Measurements from ENCODE around the gene BIN1.

The BIN1 gene, protein sequence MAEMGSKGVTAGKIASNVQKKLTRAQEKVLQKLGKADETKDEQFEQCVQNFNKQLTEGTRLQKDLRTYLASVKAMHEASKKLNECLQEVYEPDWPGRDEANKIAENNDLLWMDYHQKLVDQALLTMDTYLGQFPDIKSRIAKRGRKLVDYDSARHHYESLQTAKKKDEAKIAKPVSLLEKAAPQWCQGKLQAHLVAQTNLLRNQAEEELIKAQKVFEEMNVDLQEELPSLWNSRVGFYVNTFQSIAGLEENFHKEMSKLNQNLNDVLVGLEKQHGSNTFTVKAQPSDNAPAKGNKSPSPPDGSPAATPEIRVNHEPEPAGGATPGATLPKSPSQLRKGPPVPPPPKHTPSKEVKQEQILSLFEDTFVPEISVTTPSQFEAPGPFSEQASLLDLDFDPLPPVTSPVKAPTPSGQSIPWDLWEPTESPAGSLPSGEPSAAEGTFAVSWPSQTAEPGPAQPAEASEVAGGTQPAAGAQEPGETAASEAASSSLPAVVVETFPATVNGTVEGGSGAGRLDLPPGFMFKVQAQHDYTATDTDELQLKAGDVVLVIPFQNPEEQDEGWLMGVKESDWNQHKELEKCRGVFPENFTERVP

DNA sequence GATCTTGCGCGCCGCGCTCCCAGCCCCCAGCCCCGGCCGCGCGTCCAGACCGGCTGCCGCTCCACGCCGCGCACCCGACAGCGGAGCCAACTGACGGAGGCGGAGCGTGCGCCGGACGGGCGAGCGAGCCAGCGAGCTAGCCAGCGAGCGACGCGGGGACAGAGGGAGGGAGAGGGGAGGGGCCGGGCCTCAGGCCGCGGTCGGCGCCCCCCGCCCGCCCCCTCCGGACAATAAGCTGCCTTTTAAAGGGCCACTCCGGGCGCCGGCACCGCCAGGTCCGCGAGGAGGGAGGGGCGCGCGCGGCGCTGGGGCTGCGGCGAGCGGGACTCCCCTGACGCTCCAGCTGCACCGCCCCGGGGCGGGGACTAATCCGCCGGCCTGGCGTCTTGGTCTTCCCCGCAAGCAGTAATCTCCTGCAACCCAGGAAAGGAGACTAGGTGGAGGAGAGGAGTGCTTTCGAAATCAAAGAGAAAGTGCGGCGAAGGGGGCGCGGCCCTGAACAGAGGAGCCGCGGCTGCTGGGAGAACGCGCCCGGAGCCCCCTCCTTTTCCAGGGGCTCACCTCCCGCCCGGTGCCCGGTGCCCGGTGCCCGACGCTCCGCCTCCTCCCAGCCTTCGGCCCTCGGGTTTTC is at the start of gene BIN1:
Gene BIN1, minus strand, starts transcription at position 164 of the 631 bp plus-strand sequence. CDS start 211 bp downstream, outside the sequence.
- peak; percentile 93 for DNase-seq (ENCODE audit: low spot score)

DNA sequence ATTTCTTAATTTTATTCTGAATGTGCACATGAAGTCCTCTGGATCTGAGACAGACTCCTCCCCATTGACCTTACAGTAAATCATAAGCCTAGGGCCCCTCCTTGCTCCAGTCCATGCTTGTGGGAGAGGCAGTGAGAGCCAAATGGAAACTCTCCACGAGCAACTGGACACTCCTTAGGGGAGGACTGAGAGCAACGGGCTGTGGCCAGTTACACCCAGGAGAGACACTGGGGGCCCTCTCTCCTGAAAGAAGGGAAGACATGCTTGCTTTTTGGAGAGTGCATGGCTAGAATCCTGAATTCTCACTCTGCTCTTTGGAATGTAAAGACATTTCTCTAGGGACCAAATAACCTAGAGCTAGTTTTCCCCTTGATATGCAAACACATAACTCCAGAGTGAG is 49.0 kb upstream of the BIN1 start:
- DNase-seq (ENCODE audit: low spot score), result no peak

DNA sequence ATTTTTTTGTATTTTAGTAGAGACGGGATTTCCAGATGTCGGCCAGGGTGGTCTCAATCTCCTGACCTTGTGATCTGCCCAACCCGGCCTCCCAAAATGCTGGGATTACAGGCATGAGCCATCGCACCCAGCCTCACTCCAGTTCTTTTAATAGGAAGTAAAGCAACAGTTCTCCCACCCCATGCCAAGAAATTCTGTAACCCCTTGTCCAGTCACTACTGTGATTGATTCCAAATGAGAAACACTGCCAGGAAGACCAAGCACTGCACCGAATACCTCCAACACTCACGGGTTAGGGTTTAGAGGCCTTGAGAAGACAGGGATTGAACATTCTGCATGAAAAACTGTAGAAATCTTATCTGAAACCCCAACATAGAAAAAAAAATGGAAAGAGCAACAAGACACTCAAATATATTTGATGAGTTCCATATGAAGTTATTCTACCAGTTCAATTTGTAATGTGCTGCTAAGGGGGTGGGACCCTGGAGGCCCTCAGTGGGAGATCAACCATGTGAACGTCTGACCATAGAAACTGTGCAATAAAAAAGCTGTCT is 48.2 kb upstream of the BIN1 start:
- DNase-seq (ENCODE audit: low spot score), result no peak

DNA sequence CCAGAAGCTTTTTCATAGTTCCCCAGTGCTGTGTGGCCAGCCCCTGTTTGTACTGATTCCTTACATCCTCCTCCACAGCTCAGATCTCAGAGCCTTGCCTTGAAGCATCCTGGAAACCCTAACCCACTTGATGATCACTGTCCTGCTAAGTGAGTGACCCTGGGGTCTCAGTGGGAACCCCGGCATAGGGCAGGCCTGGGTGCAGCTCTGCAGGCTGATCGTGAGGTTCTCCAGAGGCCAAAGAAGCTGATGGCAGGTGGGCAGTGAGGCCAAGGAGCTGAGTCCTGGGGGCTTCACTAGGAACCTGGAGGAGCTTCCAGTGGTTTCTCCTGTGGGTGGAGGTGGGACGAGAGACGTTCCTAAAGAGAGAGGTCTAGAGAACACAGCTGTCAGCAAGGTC is 47.4 kb upstream of the BIN1 start:
- no peak for DNase-seq (ENCODE audit: low spot score)

DNA sequence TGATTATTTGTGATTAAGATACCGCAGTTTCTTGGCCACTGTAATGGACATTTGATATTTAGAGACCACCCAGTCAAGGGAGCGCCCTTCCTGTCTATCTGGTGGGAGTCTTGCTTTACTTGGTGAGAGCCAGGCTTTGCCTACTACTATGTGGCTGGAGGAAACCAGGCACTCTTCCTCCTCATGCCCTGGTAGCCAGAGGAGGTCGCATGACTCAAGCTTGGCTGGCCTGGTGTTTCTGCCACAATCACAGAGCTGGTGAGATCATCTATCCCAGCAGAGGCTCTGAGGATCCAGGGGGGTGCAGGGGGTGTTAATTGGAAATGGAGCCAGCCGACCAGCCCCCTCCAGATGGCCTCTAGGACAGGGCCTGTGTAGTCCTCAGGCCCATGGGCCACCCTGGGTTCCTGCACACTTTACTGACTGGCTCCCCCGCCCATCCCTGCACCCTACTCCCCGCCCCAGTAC is 46.8 kb upstream of the BIN1 start:
- DNase-seq (ENCODE audit: low spot score), result no peak

DNA sequence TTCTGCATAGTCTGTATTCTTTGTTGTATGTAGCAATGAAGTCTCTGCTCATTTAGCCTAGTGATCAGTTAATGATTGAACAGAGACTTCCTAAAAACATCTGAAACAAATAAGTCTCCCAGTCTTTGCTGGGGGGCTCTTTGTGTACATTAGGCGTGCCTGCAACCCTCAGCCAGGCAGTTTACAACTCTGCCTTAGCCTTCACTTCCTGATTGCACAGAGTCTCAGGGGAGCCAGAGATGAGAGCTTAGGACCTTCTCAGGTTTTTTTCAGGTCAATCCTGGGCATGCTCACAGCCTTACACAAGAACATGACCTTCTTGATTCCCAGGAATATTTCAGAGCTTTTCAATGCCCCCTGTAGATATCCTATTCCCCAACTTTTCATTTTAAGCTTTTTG is 44.0 kb upstream of the BIN1 start:
- no peak for DNase-seq (ENCODE audit: low spot score)

DNA sequence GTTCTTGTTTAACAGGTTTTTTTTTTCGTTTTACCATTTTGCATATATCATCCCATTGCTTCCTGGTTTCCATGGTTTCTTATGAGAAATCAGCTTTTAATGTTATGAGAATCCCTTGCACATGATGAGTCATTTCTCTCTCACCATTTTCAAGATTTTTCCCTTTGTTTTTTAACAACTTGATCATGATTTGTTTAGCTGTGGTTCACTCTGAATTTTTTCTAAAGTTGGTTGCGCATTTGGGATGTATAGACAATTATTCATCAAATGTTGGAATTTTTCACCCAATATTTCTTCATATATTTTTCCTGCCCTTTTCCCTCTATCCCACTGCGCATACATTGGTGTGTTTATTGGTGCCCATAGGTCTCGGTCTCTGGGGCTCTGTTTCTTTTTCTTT is 42.4 kb upstream of the BIN1 start:
- no peak for DNase-seq (ENCODE audit: low spot score)

DNA sequence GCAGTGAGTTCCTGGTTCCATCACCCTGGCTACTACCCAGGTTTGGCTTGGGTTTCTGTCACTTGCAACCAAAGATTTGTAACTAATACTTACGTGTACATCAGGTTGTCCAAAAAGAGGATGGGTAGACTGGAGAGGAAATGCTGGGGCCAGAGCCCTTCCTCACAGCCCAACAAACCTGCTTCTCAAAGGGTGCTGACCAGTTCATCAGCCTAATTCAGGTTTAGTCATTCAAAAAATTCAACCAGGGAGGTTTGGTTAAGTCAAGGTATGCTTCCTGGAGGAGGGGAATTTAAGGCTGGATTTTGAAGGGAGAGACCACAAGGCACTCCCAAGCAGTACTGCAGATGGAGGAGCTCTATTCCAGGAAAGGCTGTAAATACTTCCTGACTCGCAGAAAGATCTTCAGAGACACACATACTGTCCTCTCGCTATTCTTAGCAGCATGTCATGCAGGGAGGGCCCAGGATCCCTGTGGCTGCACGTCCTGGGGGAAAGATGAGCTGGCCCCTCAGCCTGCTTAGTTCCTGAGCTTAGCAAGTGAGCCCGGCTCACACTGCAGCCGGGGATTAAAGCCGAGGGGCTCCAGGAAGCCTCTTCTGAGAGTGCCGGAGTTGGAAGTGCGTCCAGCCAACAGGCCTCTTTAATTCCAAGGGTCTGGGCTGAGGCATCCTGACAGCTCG is 40.0 kb upstream of the BIN1 start:
- DNase-seq (ENCODE audit: low spot score), result no peak

DNA sequence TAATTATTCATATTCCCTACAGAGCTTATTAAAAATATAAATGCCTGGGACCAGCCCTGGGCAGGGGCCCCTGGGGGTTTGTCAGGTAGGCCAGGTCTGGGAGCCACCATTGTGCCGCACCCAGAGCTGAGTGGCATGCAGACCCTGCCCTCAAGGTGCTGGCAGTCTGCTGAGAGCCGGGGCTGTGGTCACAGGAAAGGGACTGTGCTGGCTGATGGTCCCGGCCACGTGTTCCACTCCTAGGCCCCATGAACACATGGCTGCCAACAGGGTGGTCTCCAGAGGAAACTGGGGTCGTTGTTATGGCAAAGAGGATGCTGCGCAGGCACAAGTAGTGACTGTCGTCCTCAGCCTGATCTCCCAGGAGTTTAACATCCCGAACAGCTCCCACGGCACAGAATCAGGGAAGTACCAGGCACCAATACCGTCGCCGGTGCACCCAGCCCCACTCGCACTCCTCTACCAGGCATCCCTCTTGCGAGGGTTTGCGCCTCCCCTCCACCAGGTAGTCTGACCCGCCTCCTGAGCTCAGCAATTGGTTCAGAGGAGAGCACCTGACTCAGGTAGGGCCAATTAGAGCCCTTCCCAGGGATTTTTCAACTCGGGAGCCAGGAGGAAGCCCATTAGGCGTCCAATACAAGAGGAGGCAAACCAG is 39.2 kb upstream of the BIN1 start:
- DNase-seq (ENCODE audit: low spot score), result no peak

DNA sequence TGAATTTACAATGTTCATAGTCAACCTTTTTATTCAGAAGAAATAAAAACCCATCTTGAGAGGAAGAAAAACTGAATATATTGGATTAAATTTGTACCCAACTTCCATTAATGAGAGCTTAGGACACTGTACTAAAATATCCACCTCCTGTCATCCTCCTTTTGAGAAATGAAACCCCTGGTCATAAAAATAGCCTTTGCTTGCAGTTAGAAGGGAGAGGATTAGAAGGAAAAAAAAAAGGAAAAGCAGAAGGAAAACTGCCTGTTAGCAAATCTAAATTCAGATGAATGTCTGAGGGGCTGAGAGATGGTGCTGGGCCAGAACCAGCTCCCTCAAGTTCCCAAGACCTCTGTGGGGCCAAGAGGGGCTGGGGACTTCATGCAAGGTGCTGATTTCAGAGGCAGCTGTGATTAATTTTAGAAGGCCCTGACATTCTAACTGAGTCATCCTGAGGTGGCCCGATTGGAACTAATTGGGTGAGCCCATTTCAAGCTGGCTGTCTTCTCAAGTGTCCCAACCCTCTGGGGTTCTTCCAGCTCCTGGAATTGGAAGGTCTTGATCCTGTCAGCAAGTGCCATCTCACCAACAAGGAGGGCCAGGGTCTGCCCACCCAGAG is 38.4 kb upstream of the BIN1 start:
- no peak for DNase-seq (ENCODE audit: low spot score)

DNA sequence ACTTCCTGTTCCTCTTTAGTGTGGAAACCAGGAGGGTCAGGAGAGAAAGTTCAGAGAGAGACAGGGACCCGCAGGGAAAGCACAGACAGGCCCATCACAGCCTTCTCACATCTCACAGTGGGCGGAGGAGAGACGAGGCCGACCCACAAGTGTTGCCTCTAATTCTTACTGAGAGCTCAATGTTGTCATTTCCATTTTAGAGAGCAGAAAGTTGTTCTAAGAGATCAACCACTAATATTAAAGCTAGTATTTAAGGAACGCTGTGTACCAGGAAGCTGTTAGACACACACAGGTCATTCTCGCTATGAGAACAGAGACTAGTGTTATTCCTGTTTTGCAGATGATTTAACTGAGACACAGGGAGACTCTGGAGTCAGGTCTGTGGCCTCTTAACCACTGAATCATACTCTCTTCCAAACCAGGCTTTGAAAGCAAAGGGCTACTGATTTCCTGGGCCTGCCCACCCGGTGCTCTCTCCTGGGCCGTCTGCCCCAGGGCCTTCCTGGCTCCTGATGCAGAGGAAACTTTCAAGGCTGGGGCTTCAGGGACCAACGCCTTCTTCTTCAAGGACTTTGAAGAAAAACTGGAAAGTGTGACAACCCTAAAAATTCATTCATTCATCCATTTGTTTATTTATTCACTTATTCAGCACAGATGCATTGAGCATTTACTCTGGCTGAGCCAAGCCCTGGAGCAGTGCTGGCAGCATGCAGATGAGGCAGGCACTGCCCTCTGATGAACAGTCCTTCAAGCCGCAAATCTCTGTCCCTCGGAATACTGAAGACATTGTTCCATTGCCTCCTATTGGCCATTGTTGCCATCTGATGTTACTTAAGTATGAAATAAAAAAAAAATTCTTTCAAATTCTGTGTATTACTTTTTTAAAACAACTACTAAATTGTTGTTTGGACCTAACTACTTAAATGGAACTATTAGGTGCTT is 37.2 kb upstream of the BIN1 start:
- DNase-seq (ENCODE audit: low spot score), result no peak

DNA sequence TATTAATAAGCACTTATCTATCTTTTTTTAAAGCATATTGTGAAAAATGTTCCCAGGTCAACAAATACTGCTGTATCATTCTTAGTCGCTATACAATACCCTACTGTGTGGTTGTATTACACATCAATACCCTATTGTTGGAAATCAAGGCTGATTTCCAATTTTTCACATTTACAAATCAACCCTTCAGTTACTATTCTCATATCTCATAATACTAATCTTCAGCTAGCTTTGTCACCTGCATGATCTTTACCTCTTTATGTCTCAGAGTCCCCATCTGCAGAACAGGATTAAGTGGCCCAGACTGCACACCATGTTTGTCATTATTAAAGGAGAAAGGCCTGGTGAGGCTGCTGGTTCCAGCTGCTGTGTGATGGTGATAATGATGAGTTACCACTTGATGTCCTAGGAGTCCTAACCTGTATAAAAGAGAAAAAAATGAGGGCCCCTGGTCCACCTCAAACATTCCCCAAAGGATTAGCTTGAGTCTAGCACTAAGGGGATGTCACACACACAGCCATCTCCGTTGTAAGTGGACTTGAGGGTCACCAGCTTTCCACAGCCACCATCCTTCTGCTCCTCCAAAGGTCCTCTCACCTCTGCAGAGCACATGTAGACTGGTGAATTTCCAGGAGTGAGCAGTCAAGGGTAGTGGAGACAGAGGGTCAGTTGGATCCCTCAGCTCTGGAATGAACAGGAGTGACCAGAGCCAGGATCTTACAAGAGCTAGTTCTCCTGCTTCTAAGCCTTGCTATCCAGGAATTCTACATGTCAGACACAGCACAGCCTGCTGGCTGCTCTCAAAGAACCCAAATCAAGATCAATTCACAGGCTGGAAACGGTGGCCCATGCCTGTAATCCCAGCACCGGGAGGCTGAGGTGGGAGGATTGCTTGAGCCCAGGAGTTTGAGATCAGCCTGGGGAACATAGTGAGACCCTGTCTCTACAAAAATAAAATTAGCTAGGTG is 36.0 kb upstream of the BIN1 start:
- no peak for DNase-seq (ENCODE audit: low spot score)

DNA sequence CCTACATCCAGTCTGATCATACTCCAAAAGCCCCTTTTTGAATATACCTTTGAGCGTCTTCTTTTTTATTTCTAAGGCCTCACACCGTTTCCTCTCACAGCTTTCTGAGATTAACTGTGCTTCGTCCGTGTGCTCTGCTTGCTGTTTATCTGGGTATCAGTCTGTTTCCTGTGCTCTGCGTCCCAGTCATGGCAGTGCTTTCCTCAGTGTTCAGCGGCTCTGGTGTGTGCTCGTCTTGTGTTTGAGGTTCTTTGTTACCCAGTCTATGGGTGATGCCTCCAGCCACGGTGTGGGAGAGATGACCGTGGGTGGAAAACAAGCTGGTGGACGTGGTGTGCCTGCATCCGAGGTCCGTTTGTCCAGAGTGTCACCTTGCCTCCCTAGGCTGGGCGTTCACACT is 33.6 kb upstream of the BIN1 start:
- no peak for DNase-seq (ENCODE audit: low spot score)

DNA sequence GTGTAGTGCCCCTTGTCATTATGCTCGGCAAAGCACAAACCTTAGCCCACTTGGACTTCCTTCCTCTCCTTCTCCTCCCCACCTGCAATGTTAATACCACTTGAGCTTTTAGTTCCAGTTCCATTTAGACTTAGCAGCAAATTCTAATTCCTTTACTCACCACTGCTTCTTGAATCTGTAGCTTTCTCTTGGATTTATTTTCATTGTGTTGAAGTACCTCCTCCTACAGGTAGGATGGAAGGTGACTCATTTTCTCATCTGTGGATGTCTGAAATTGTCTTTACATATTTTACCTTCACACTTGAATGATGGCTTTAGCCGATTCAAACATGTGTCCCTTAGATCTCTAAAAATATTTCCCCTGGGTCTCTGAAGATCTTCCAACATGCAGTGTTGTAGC is 32.8 kb upstream of the BIN1 start:
- no peak for DNase-seq (ENCODE audit: low spot score)

DNA sequence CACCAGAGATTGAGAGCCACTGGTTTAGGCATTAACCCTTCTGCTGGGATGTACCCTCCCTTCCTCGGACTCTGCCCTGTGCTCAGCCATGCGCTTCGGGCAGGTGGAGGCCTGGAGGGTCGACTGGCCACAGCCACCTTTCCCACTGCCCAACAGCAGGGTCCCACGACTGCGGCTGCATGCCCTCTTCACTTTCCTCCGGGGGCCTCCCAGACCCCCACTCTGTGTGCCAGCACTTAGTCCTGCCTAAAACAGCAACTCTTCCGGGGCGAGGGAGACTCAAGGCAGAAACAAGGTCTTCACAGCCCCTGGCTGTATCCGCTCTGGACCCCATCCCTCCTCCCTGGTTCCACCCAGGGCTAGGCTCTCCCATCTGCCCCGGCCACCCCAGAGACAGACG is 31.3 kb upstream of the BIN1 start:
- no peak for DNase-seq (ENCODE audit: low spot score)

DNA sequence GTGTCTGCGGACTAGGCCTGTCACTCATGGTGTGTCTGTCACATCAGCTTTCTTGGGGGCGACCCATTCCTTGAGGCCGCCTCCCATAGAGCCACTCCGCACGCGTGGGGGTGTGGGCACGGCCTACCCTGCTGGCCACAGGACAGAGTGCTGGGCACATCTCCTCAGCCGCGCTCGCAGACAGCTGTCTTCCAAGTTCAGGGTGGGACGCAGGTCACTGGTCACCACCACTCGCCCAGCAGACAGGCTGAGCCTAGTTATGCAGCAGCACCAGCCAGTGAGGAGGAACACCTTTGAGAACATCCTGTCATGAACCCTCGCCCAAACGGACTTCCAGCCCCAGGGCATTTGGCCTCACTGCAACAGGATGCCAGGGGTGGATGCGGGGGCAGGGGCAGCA is 30.8 kb upstream of the BIN1 start:
- DNase-seq (ENCODE audit: low spot score), result no peak

DNA sequence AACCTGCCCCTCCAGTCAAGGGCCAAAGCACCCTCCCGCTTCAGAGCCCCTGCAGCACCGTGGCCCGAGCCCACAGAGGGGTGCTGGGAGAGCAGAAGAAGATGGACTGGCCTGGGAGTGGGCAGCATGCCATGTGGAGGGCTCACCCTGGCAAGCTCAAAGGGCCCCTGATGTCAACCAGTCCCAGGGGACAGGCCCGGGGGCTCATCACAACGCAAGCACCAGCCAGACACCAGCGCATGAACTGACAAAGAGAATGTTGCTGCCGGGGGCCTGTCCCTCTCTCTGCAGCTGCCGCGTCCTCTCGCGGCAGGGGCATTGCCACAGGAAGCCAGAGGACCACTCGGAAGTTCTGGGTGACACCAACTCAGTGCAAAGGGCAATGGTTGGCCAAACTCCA is 30.3 kb upstream of the BIN1 start:
- no peak for DNase-seq (ENCODE audit: low spot score)

DNA sequence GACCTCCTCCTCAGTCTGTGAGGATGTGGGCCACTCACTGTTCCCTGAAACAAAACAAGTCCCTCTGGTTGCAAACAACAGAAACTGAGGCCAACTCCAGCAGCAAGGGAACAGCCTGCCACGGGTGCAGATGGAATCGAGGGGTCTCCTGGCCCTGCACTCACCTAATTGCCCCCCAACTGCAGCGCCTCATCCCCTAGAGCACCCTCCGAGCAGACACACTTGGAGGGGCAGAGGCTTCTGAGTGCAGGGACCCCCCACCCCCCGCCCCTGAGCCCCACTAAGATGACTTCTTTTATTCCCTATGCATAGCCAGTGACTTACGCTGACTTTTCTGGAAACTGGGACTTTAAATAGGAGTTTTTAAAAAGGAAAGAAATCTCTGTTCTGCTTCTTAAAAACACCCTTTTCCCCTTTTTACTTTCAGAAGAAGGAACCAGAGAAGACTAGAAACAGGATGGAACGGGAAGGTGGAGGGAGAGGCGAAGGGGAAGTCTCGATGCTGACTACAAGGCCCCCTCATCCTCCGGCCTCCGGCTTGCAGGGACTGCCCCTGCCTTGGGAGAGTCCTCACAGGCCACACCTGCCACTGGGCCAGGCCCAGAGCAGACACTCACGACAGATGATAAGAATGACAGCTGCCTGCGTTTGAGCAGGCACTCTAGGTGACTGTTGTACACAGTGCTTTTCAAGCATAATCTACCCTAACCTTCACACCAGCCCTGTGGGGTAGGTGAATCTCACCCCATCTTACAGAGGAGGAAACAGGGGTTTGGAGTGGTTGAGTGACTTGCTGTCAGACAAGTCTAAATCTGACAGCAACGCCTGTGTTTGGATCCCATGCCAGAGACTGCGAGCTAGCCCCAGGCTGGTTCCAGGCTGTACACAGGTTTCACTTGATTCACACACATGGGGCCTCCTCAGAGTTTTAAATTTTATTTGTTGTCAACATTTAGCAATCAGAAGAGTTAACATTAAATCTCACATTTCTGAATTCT is 28.2 kb upstream of the BIN1 start:
- no peak for DNase-seq (ENCODE audit: low spot score)

Measured in HuH-7.5 (cell line).